ENCODE results near the gene SFT2D3.

The SFT2D3 gene

GRCh38 chr2:127657232-127657595, 44.1 kb upstream of the SFT2D3 start:
- FAIRE-seq (no peak), DNase-seq (ENCODE audit: insufficient read length, low spot score) (no peak)
- TF ChIP-seq SPI1 (IDR thresholded peaks at IDR 0.05; ENCODE audit: low read depth, low read length) = no peak

DNA sequence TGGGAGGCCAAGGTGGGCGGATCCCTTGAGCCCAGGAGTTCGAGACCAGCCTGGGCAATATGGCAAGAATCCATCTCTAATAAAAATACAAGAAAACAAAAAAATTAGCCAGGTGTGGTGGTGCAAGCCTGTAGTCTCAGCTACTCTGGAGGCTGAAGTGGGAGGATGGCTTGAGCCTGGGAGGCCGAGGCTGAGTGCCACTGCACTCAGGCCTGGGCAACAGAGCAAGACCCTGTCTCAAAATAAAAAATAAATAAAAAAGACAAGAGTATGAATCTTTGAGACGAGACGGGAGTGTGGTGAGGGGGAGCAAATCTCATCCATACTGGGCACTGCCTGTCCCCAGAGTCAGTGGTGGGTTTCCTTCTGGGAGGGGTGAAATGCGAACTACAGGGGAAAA, 43.2 kb upstream of the SFT2D3 start:
- TF ChIP-seq POU2F2 (IDR thresholded peaks at IDR 0.05; ENCODE audit: low read depth, low read length) (no peak), PAX5 (IDR thresholded peaks at IDR 0.05; ENCODE audit: insufficient read depth, low read length, severe bottlenecking) (no peak), SPI1 (IDR thresholded peaks at IDR 0.05; ENCODE audit: low read depth, low read length) (no peak), TAF1 (IDR thresholded peaks at IDR 0.05; ENCODE audit: low read depth, low read length) (no peak), POLR2A (IDR thresholded peaks at IDR 0.05; ENCODE audit: low read depth, low read length) (no peak), POLR2AphosphoS5 (IDR thresholded peaks at IDR 0.05; ENCODE audit: low read depth, low read length) (no peak)
- FAIRE-seq (no peak), DNase-seq (ENCODE audit: insufficient read length, low spot score) (no peak)

DNA sequence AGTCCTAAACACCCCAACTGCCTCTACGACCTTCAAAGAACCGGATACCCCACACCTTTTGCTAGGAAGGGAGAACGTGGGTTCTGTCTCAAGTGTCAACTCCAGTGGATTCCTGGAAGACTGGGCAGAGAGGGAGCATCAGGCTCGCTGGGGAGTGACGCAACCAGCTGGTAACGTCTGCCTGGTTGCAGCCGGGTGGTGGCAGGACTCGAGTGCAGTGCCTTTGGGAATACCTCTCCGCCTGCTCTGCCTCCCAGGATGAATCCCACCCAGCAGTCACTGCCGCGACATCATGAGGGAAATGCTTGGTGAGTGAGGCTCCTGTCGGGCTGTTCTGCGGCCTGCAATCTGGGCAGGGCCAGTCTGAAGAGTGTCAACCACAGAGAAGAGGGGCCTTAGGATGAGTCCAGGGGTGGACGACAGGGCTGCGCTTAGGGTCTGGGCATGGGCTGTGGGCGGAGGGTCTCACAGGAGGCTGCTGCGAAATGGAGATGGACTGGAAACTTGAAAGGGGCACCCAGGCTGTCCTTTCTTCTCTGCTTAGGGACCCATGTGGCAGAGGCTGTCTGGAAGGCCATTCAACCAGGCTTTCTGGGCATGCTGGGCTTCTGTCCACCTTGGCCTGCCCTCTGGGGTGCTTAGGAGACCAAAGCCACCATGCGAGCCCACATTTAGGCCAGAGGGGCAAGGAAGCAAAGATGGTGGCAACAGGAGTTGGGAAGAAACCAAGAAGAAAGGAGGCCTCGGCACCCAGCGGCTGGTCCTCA, 42.5 kb upstream of the SFT2D3 start:
- FAIRE-seq (no peak), DNase-seq (ENCODE audit: insufficient read length, low spot score) (no peak)
- no peak for TF ChIP-seq TAF1 (IDR thresholded peaks at IDR 0.05; ENCODE audit: low read depth, low read length)
- TF ChIP-seq POLR2AphosphoS5 (IDR thresholded peaks at IDR 0.05; ENCODE audit: low read depth, low read length) = no peak
- TF ChIP-seq POLR2A (IDR thresholded peaks at IDR 0.05; ENCODE audit: low read depth, low read length) = no peak
- TF ChIP-seq POU2F2 (IDR thresholded peaks at IDR 0.05; ENCODE audit: low read depth, low read length) = no peak
- TF ChIP-seq PAX5 (IDR thresholded peaks at IDR 0.05; ENCODE audit: insufficient read depth, low read length, severe bottlenecking) = no peak

- DNase-seq (ENCODE audit: insufficient read length, low spot score) (no peak), FAIRE-seq (no peak)
- TF ChIP-seq TAF1 (IDR thresholded peaks at IDR 0.05; ENCODE audit: low read depth, low read length) (no peak), POLR2A (IDR thresholded peaks at IDR 0.05; ENCODE audit: low read depth, low read length) (no peak), POLR2AphosphoS5 (IDR thresholded peaks at IDR 0.05; ENCODE audit: low read depth, low read length) (no peak), POU2F2 (IDR thresholded peaks at IDR 0.05; ENCODE audit: low read depth, low read length) (no peak), SPI1 (IDR thresholded peaks at IDR 0.05; ENCODE audit: low read depth, low read length) (no peak), PAX5 (IDR thresholded peaks at IDR 0.05; ENCODE audit: insufficient read depth, low read length, severe bottlenecking) (no peak)
These were observed 41.6 kb upstream of the SFT2D3 start for GRCh38 chr2:127659408-127660290.

DNA sequence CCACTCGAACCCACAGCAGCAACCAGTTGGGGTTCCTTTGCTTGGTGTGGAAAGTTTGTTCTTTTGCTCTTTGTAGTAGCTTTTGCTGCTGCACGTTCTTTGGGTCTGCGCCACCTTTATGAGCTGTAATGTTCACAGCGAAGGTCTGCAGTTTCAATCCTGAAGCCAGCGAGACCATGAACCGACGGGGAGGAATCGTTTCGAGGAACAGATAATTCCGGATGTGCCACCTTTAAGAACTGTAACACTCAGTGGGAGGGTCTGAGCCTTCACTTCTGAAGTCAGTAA, 41.1 kb upstream of the SFT2D3 start:
- no peak for TF ChIP-seq POLR2A (IDR thresholded peaks at IDR 0.05; ENCODE audit: low read depth, low read length)
- TF ChIP-seq PAX5 (IDR thresholded peaks at IDR 0.05; ENCODE audit: insufficient read depth, low read length, severe bottlenecking) = no peak
- TF ChIP-seq TAF1 (IDR thresholded peaks at IDR 0.05; ENCODE audit: low read depth, low read length) = no peak
- TF ChIP-seq POLR2AphosphoS5 (IDR thresholded peaks at IDR 0.05; ENCODE audit: low read depth, low read length) = no peak
- no peak for TF ChIP-seq SPI1 (IDR thresholded peaks at IDR 0.05; ENCODE audit: low read depth, low read length)
- TF ChIP-seq POU2F2 (IDR thresholded peaks at IDR 0.05; ENCODE audit: low read depth, low read length) = no peak
- FAIRE-seq = no peak
- no peak for DNase-seq (ENCODE audit: insufficient read length, low spot score)

- FAIRE-seq (no peak), DNase-seq (ENCODE audit: insufficient read length, low spot score) (no peak)
- TF ChIP-seq PAX5 (IDR thresholded peaks at IDR 0.05; ENCODE audit: insufficient read depth, low read length, severe bottlenecking) (no peak), POLR2AphosphoS5 (IDR thresholded peaks at IDR 0.05; ENCODE audit: low read depth, low read length) (no peak), POU2F2 (IDR thresholded peaks at IDR 0.05; ENCODE audit: low read depth, low read length) (no peak)
These were observed 40.1 kb upstream of the SFT2D3 start for GRCh38 chr2:127661072-127661649.

DNA sequence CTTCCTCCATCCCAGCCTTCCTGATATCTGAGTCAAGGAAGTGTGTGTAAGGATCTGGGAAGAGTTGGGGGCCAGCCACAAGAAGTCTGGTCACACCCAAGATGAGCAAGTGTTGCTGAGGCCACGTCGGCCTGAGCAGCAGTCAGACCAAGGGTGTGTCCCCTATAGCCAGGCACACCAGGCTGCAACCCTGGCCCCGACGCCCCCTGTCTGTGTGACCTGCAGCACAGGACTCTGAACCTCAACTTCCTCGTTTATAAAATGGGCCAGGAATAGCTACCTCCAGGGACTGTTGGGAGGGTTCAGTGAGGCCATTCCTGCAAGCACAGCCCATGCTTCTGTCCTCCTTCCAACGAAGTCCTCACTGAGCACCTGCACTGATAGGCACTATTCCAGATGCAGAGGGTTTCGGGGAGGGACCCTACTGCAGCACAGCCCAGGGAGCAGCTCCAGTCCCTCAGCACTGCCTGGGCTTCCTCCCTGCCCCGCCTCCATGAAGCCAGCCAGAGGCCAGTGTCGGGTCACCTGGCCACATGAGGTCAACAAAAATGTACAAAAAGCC, 39.3 kb upstream of the SFT2D3 start:
- no peak for DNase-seq (ENCODE audit: insufficient read length, low spot score)

GRCh38 chr2:127662937-127663565, 38.2 kb upstream of the SFT2D3 start:
- DNase-seq (ENCODE audit: insufficient read length, low spot score) = no peak
- TF ChIP-seq SPI1 (IDR thresholded peaks at IDR 0.05; ENCODE audit: low read depth, low read length) = no peak
- TF ChIP-seq TAF1 (IDR thresholded peaks at IDR 0.05; ENCODE audit: low read depth, low read length) = no peak
- TF ChIP-seq POU2F2 (IDR thresholded peaks at IDR 0.05; ENCODE audit: low read depth, low read length) = no peak
- TF ChIP-seq POLR2A (IDR thresholded peaks at IDR 0.05; ENCODE audit: low read depth, low read length) = no peak
- TF ChIP-seq POLR2AphosphoS5 (IDR thresholded peaks at IDR 0.05; ENCODE audit: low read depth, low read length) = no peak
- no peak for TF ChIP-seq PAX5 (IDR thresholded peaks at IDR 0.05; ENCODE audit: insufficient read depth, low read length, severe bottlenecking)
- FAIRE-seq = no peak

More for the DNA sequence above, 39.3 kb upstream of the SFT2D3 start:
- TF ChIP-seq SPI1 (IDR thresholded peaks at IDR 0.05; ENCODE audit: low read depth, low read length) (no peak), POLR2A (IDR thresholded peaks at IDR 0.05; ENCODE audit: low read depth, low read length) (no peak), POU2F2 (IDR thresholded peaks at IDR 0.05; ENCODE audit: low read depth, low read length) (no peak), PAX5 (IDR thresholded peaks at IDR 0.05; ENCODE audit: insufficient read depth, low read length, severe bottlenecking) (no peak), TAF1 (IDR thresholded peaks at IDR 0.05; ENCODE audit: low read depth, low read length) (no peak), POLR2AphosphoS5 (IDR thresholded peaks at IDR 0.05; ENCODE audit: low read depth, low read length) (no peak)
- FAIRE-seq = no peak

- no peak for DNase-seq (ENCODE audit: insufficient read length, low spot score)
- FAIRE-seq = no peak
- TF ChIP-seq TAF1 (IDR thresholded peaks at IDR 0.05; ENCODE audit: low read depth, low read length) = no peak
These were observed 37.7 kb upstream of the SFT2D3 start for GRCh38 chr2:127663566-127664064.
